DND-41 (cell line): ENCODE data around the gene TSHZ2.

Experiments used
- CTCF ChIP-seq: IDR thresholded peaks from 2 replicates; pipeline ENCODE4 v1.5.1; 2012; ENCODE audit warnings: borderline replicate concordance, low read length, moderate library complexity, mild to moderate bottlenecking; ENCODE audit not compliant: poor library complexity, severe bottlenecking; ENCODE audit errors: extremely low read depth
- EZH2 ChIP-seq: IDR thresholded peaks from 3 replicates; pipeline ENCODE4 v1.6.1; 2012; ENCODE audit warnings: borderline replicate concordance, low read depth, mild to moderate bottlenecking, moderate library complexity, low read length, inconsistent platforms; ENCODE audit not compliant: severe bottlenecking

- TF ChIP-seq CTCF (no peak), EZH2 (no peak)
These were observed 472.4 kb downstream of the TSHZ2 start for GRCh38 chr20:53444401-53445149.
